Common myeloid progenitor, CD34-positive (primary cell): Measurements from ENCODE around the gene BID.

Experiments used
- CTCF ChIA-PET: fragments of 350-600 bp; sonication (Branson Sonifier 250); formaldehyde crosslinking; loops from one replicate; lab custom pipeline; 2021; ENCODE audit warnings: antibody characterized with exemption; lab: Charles Lee
- POLR2A ChIA-PET: fragments of 350-600 bp; sonication (Branson Sonifier 250); formaldehyde crosslinking; loops from one replicate; lab custom pipeline; 2021; ENCODE audit warnings: antibody characterized with exemption; lab: Charles Lee
- DNase-seq, 3 donors: peaks; one replicate each; pipeline versions ENCODE4 v3.0.0 to v3.0.0-alpha.2; 2013
- H3K27ac ChIP-seq, 2 experiments: 1 replicate in 1 of 2; 2 replicates in 1 of 2; pipeline ENCODE4 v1.7.0; 2013; ENCODE audit warnings: inconsistent platforms in 2 of 2, low read length in 2 of 2, mild to moderate bottlenecking in 2 of 2, low read depth in 1 of 2, moderate library complexity in 1 of 2; ENCODE audit not compliant: severe bottlenecking in 2 of 2, insufficient read depth in 1 of 2, poor library complexity in 1 of 2
- H3K27me3 ChIP-seq, 5 experiments: replicated peaks in 2 of 5; 1 replicate in 3 of 5; 2 replicates in 2 of 5; pipeline versions ENCODE4 v1.6.1 to v1.7.0; 2013; ENCODE audit warnings: low read length in 4 of 5, mild to moderate bottlenecking in 2 of 5, moderate library complexity in 2 of 5, inconsistent platforms in 1 of 5; ENCODE audit not compliant: insufficient read depth in 5 of 5, control insufficient read depth in 4 of 5
- H3K36me3 ChIP-seq, 4 experiments: 1 replicate in 2 of 4; 2 replicates in 2 of 4; pipeline versions ENCODE4 v1.6.1 to v1.7.0; 2013; ENCODE audit warnings: low read length in 3 of 4, control low read depth in 1 of 4, mild to moderate bottlenecking in 1 of 4; ENCODE audit not compliant: control insufficient read depth in 4 of 4, insufficient read depth in 4 of 4
- H3K4me1 ChIP-seq, 4 experiments: 1 replicate in 3 of 4; 2 replicates in 1 of 4; pipeline versions ENCODE4 v1.6.1 to v1.7.1; 2013; ENCODE audit warnings: low read length in 3 of 4, mild to moderate bottlenecking in 3 of 4, control low read depth in 1 of 4, inconsistent platforms in 1 of 4, moderate library complexity in 1 of 4; ENCODE audit not compliant: control insufficient read depth in 4 of 4, insufficient read depth in 4 of 4; ENCODE audit errors: control extremely low read depth in 1 of 4
- H3K4me3 ChIP-seq, 7 experiments: 1 replicate in 4 of 7; 2 replicates in 3 of 7; pipeline versions ENCODE4 v1.5.1 to v1.7.0; 2013; ENCODE audit warnings: mild to moderate bottlenecking in 7 of 7, low read length in 6 of 7, moderate library complexity in 6 of 7, inconsistent platforms in 2 of 7, low read depth in 2 of 7, control low read depth in 1 of 7; ENCODE audit not compliant: insufficient read depth in 4 of 7, control insufficient read depth in 1 of 7; ENCODE audit errors: extremely low read depth in 1 of 7
- H3K9me3 ChIP-seq, 5 experiments: 1 replicate in 4 of 5; 2 replicates in 1 of 5; pipeline versions ENCODE4 v1.6.1 to v1.7.1; 2013; ENCODE audit warnings: low read length in 4 of 5, mild to moderate bottlenecking in 2 of 5, inconsistent platforms in 1 of 5, low read depth in 1 of 5, moderate library complexity in 1 of 5; ENCODE audit not compliant: control insufficient read depth in 4 of 5, insufficient read depth in 2 of 5; ENCODE audit errors: control extremely low read depth in 1 of 5
- WGBS: methylation state at CpG from one replicate; pipeline ENCODE4 v1.1.5; 2013; ENCODE audit not compliant: insufficient coverage; 5-methylcytosine and 5-hydroxymethylcytosine counted together

BID gene

GRCh38 chr22:17788528-17789378 is 14.5 kb upstream of the BID start:
- POLR2A ChIA-PET = no interaction called here
- Histone ChIP-seq H3K27ac (no peak overlapping the region), H3K36me3 (peaks cover 2 to 28% (median 17%) of the 10 kb centered on the region in 4 experiments), H3K27me3 (no peaks in the 10 kb centered on the region), H3K4me3 (no peak overlapping the region), H3K4me1 (peaks cover 0 to 16% (median 11%) of the 10 kb centered on the region in 4 experiments), H3K9me3 (no peaks in the 10 kb centered on the region)
- DNase-seq = no peak
- WGBS = 96% methylated on average over 28 of the region's 32 CpGs
- CTCF ChIA-PET = interaction anchor here (0.7 to 7.3 kb wide), 10 partner anchors 9 to 53 kb away, joined by 3 to 139 read pairs (median 4); no protein-coding TSS in a partner anchor

DNA sequence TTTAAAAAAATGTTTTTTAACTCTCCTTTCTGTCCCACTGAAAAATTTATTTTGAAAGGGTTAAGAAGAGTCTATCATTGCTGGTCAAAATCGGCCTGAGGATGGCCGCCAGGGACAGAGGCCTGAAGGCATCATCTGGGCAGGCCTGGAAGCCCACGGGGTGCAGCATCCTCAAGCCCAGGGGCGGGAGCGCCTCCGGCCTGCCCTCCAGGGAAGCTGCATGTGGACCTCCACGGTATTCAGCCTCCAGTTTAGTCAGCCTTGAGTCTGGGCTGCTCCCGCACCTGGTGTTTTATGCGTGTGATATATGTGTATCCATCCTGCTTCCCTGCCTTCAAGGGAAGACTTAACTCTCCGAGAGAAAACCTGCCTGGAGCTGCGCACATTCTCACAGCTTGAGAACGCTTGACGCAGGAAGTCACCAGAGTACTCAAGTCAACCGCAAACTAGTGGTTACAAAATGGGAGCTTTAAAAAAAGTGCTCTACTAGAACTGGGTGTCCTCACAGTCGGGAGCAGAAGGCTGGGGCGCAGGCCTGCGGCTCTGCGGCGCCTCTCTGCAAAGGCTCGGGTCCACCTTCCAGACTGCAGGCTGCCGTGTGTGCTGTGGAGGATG is 13.6 kb upstream of the BID start:
- CTCF ChIA-PET = interaction anchor here (0.7 to 7.3 kb wide), 13 partner anchors 8 to 104 kb away, joined by 3 to 139 read pairs (median 4); no protein-coding TSS in a partner anchor
- Histone ChIP-seq H3K4me1 (peaks cover 0 to 16% (median 11%) of the 10 kb centered on the region in 4 experiments), H3K4me3 (no peak overlapping the region), H3K27ac (no peak overlapping the region), H3K27me3 (no peaks in the 10 kb centered on the region), H3K36me3 (peaks cover 2 to 28% (median 17%) of the 10 kb centered on the region in 4 experiments), H3K9me3 (no peaks in the 10 kb centered on the region)
- POLR2A ChIA-PET = no interaction called here
- WGBS = over 99% methylated on average over 19 of the region's 21 CpGs
- no peak for DNase-seq

- Histone ChIP-seq H3K9me3 (no peaks in the 10 kb centered on the region), H3K4me1 (peaks cover 0 to 22% (median 16%) of the 10 kb centered on the region in 4 experiments), H3K36me3 (peaks cover 2 to 28% (median 17%) of the 10 kb centered on the region in 4 experiments), H3K4me3 (no peak overlapping the region), H3K27me3 (no peaks in the 10 kb centered on the region), H3K27ac (no peak overlapping the region)
- 92% methylated on average over 7 of the region's 8 CpGs for WGBS
- no peak for DNase-seq
- POLR2A ChIA-PET = no interaction called here
- CTCF ChIA-PET = interaction anchor here (1.1 to 7.3 kb wide), 15 partner anchors 9 to 105 kb away, joined by 3 to 139 read pairs (median 5); no protein-coding TSS in a partner anchor
Observed at GRCh38 chr22:17787241-17787640, 13.0 kb upstream of the BID start.

- ChIA-PET CTCF (interaction anchor here (0.8 to 7.3 kb wide), 20 partner anchors 8 to 232 kb away, joined by 3 to 139 read pairs (median 5); no protein-coding TSS in a partner anchor), POLR2A (interaction anchor here (0.6 kb wide), 1 partner anchor 98 kb away, joined by 5 read pairs; no protein-coding TSS in a partner anchor)
- Histone ChIP-seq H3K27ac (peak overlapping the region in 1 of 2 experiments; percentile 14), H3K4me3 (no peak overlapping the region), H3K4me1 (peaks cover 0 to 28% (median 23%) of the 10 kb centered on the region in 4 experiments), H3K36me3 (peaks cover 2 to 28% (median 17%) of the 10 kb centered on the region in 4 experiments), H3K27me3 (no peaks in the 10 kb centered on the region), H3K9me3 (no peaks in the 10 kb centered on the region)
- peak; percentile 42 to 88 (median 75) for DNase-seq
- WGBS = 83% methylated on average over 14 of the region's 18 CpGs
Observed at GRCh38 chr22:17786435-17787161, 12.3 kb upstream of the BID start.

- peaks cover 0 to 20% (median 15%) of the 10 kb centered on the region in 4 experiments for H3K36me3 ChIP-seq
- WGBS = 75% methylated on average over 37 of the region's 37 CpGs
- peaks cover 0 to 40% (median 34%) of the 10 kb centered on the region in 4 experiments for H3K4me1 ChIP-seq
- H3K27ac ChIP-seq = peak overlapping the region in 1 of 2 experiments; percentile 14
- no peaks in the 10 kb centered on the region for H3K27me3 ChIP-seq
- H3K9me3 ChIP-seq = no peaks in the 10 kb centered on the region
- H3K4me3 ChIP-seq = no peak overlapping the region
- CTCF ChIA-PET = interaction anchor here (0.6 to 7.3 kb wide), 18 partner anchors 9 to 231 kb away, joined by 3 to 139 read pairs (median 5); no protein-coding TSS in a partner anchor
- peak; percentile 53 to 76 (median 65) for DNase-seq
- POLR2A ChIA-PET = interaction anchor here (0.6 to 0.7 kb wide), 2 partner anchors 22 to 111 kb away, joined by 3 read pairs; no protein-coding TSS in a partner anchor
Observed at GRCh38 chr22:17785185-17786184, 11.2 kb upstream of the BID start.
